ENCODE measurements around the gene C7orf57.

DNA sequence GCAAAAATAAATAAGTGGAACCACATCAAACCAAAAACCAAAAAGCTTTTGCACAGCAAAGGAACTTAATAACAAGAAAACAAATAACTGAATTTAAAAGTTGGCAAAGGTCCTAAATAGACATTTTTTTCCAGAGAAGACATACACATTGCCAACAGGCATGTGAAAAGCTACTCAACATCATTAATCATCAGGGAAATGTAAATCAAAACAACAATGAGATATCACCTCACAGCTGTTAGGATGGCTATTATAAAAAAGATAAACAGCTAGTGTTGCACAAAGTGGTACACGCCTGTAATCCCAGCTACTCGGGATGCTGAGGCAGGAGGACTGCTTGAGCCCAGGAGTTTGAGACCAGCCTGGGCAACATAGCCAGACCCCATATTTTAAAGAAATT lies 4.2 kb upstream of the C7orf57 start:
- TF ChIP-seq CTCF (IDR thresholded peaks at IDR 0.05) (no peak), ZFX (IDR thresholded peaks at IDR 0.05; ENCODE audit: borderline replicate concordance) (no peak)
